Measurements from ENCODE around the gene ZNF575.

Gene ZNF575, protein sequence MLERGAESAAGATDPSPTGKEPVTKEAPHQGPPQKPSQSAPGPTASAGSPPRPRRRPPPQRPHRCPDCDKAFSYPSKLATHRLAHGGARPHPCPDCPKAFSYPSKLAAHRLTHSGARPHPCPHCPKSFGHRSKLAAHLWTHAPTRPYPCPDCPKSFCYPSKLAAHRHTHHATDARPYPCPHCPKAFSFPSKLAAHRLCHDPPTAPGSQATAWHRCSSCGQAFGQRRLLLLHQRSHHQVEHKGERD

GRCh38 chr19:43532962-43533545 is at the start of gene ZNF575:
TSS of gene ZNF575 (plus strand) at chr19:43533188. CDS start at chr19:43534423, 1,235 bp downstream.
- FAIRE-seq (peak; percentile 52), DNase-seq (ENCODE audit: low spot score) (peak; percentile 70)

- DNase-seq (ENCODE audit: low spot score) (no peak), FAIRE-seq (no peak)
These were observed 49.7 kb upstream of the ZNF575 start for GRCh38 chr19:43483281-43483680.

- DNase-seq (ENCODE audit: low spot score) (no peak), FAIRE-seq (no peak)
These were observed 47.0 kb upstream of the ZNF575 start for GRCh38 chr19:43485951-43486350.

GRCh38 chr19:43486412-43486811 is 46.6 kb upstream of the ZNF575 start:
- no peak for DNase-seq (ENCODE audit: low spot score)
- no peak for FAIRE-seq

DNA sequence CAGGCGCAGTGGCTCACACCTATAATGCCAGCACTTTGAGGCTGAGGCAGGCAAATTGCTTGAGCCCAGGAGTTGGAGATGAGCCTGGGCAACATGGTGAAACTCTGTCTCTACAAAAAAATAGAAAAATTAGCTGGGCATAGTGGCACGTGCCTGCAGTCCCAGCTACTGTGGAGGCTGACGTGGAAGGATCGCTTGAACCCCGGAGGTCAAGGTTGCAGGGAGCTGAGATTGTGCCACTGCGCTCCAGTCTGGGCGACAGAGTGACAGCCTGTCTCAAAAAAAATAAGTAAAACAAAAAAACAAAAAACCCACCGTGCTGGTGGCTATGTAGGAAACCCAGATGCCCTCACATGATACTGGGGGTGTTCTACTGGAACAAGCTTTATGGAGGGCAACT is 44.8 kb upstream of the ZNF575 start:
- DNase-seq (ENCODE audit: low spot score) (no peak), FAIRE-seq (no peak)

DNA sequence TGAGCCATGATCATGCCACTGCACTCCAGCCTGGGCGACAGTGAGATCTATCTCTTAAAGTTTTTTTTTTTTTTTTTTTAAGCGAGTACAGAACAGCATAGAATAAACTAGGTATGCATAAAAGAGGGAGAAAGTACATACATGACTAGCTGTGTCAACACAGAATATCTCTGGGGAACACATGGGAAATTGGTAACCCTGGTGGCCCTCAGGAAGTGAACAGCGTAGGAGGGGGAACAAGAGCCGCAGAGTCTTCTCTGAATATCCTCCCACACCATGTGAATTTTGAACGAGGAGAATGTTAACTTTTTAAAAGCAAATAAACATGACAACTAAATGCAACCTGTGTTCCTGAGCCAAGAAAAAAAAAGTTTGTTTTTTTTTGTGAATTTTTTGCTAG is 43.7 kb upstream of the ZNF575 start:
- no peak for DNase-seq (ENCODE audit: low spot score)
- no peak for FAIRE-seq

- DNase-seq (ENCODE audit: low spot score), result no peak
- FAIRE-seq, result no peak
These were observed 42.9 kb upstream of the ZNF575 start for GRCh38 chr19:43489979-43490599.

- FAIRE-seq (no peak), DNase-seq (ENCODE audit: low spot score) (no peak)
These were observed 42.2 kb upstream of the ZNF575 start for GRCh38 chr19:43490759-43491158.

- no peak for FAIRE-seq
- no peak for DNase-seq (ENCODE audit: low spot score)
These were observed 37.9 kb upstream of the ZNF575 start for GRCh38 chr19:43495082-43495481.

- DNase-seq (ENCODE audit: low spot score) (no peak), FAIRE-seq (no peak)
These were observed 36.0 kb upstream of the ZNF575 start for GRCh38 chr19:43496960-43497359.

GRCh38 chr19:43498233-43498842 is 34.6 kb upstream of the ZNF575 start:
- peak; percentile 48 for FAIRE-seq
- DNase-seq (ENCODE audit: low spot score), result no peak

GRCh38 chr19:43499042-43499441 is 33.9 kb upstream of the ZNF575 start:
- no peak for DNase-seq (ENCODE audit: low spot score)
- FAIRE-seq, result no peak

- no peak for DNase-seq (ENCODE audit: low spot score)
- FAIRE-seq, result no peak
These were observed 31.1 kb upstream of the ZNF575 start for GRCh38 chr19:43501661-43502418.

DNA sequence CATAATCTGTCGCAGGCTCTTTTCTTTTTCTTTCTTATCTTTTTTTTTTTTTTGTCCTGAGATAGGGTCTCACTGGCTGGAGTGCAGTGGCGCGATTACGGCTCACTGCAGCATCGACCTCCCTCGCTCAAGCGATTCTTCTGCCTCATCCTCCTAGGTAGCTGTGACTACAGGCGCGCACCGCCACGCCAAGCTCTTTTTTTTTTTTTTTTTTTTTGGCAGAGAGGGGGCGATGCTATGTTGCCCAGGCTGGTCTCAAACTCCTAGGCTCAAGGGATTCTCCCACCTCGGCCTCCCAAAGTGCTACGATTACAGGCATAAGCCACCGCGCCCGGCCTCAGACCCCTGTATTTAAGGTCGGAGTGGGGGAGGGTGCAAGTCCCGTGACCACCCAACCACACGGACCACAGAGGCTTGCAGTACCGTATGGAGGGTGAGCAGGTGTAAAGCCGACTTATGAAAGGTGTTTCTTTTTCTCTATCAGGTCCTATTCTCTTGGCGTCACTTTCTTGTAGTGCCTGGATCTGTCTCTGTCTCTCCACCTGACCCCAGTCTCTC is 30.5 kb upstream of the ZNF575 start:
- FAIRE-seq (no peak), DNase-seq (ENCODE audit: low spot score) (no peak)

DNA sequence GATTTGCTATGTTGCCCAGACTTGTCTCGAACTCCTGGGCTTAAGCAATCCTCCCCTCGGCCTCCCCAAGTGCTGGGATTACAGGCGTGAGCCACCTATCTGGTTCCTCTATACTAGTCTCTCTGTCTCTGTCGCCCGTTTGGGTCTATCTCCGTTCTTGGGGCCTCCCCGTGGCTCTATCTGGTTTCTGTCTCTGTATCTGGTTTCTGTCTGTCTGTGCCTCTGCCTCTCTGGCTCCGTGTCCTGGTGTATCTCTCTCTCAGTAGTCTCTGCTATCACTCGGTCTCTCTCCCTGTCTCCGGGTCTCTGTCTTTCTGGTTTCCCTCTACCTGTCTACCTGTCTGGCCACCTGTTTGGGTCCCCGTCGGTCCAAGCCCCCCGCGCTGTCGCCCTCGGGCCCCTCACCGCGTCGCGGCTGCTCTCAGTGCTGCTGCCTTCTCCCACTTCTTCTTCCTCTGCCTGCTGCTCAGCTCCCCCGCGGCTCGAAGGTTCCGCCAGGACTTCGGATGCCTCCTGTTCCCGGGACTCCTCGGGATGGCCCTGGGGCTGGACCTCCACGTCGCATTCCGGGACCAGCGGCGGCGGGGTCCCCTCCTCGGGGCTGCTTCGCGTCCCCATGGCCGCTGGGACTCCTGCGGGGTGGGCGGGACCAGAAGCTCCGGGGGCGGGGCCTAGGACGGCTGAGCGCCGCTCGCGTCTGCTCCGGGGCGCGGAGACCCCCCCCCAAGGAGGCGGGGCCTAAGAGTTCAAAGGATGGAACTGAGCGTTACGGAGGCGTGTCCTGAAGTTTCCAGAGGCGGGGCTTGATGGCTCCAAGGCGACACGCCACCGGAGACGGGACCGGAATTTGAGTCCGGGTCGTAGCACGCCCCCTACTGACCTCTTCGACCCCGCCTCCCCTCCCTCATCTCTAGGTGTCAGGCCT is 29.2 kb upstream of the ZNF575 start:
- FAIRE-seq (no peak), DNase-seq (ENCODE audit: low spot score) (peak; percentile 99)

- DNase-seq (ENCODE audit: low spot score) (peak; percentile 45), FAIRE-seq (no peak)
These were observed 28.4 kb upstream of the ZNF575 start, which contains the start of gene PHLDB3 for GRCh38 chr19:43504426-43505185. TSS of gene PHLDB3 (minus strand) at chr19:43504746. CDS start at chr19:43504118, 628 bp downstream.

- no peak for FAIRE-seq
- no peak for DNase-seq (ENCODE audit: low spot score)
These were observed 27.9 kb upstream of the ZNF575 start for GRCh38 chr19:43505186-43505456.

- no peak for DNase-seq (ENCODE audit: low spot score)
- no peak for FAIRE-seq
These were observed 27.0 kb upstream of the ZNF575 start for GRCh38 chr19:43505941-43506340.

GRCh38 chr19:43506629-43507028 is 26.4 kb upstream of the ZNF575 start:
- FAIRE-seq (no peak), DNase-seq (ENCODE audit: low spot score) (no peak)

DNA sequence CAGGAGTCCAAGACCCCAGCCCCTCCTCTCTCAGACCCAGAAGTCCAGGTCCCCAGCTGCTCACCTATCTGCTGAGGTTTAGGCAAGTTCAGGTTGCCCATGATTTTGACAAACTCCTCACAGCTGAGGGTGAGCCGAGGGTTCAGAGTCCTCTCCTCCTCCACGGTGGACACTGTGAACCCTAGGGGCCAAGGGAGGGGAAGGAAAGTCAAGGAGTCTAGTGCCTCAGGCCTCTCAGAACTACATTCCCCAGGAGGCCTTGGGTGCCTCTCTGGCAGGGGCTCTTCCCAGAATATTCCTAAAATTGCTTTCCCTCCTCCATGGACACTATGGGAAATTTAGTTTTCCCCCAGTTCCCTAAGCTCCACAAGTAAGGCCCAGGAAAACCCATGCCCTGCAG is 25.1 kb upstream of the ZNF575 start:
- DNase-seq (ENCODE audit: low spot score) (no peak), FAIRE-seq (no peak)

Measured in urothelium cell line (cell line).